DMS 273 treated with DMSO at 0.1 percent for 48 hours (cell line): ENCODE results near the gene FARS2.

ENCODE experiments used
- DNase-seq: peaks from one replicate; lab custom pipeline; 2025; lab: John Stamatoyannopoulos, UW

The FARS2 gene

DNA sequence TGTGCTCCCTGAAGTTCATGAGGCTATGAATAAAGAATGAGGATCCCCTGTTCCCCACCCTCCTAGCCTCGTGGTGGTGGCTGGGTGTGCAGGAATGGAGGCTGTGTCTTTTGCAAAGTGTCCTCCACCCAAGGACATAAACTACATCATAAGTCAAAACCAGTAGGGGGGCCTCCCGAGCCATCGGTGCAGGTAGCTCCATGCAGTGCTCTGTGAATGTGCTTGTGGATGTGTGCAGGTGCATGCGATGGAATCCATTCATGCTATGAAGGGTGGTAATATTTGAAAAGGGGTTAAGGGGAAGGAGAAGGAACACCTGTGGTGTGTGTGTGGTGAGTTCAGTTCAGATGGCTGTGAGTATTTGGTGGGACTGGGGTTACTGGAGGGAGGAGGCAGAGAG is 548.1 kb downstream of the FARS2 start:
- DNase-seq: no peak

DNA sequence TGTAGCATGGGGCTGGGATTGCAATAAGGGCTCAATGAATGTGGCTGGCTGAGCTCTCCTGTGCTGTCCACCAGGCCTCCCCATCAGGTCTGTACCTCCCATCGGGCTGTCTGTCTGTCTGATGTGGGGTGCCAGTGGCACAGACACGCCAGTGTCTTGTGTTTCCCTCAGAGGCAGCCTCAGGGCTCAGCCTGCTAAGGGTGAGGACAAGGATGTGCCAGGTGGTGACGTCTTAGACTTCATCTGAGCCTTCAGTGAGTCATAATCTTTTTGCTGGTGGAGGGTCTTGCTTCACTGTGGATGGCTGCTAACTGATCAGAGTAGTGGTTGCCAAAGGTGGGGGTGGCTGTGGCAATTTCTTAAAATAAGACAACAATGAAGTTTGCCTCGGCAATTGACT is 550.7 kb downstream of the FARS2 start:
- DNase-seq: no peak

DNA sequence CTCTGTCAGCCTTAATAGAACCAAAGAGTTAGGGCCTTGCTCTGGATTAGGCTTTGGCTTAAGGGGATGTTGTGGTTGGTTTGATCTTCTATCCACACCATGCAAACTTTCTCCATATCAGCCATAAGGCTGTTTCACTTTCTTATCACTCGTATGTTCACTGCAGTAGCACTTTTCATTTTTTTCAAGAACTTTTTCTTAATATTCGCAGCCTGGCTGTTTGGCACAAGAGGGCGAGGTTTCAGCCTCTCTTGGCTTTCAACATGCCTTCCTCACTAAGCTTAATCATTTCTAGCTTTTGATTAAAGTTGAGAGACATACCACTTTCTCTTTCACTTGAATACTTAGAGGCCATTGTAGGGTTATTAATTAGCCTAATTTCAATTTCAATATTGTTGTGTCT is 552.3 kb downstream of the FARS2 start:
- DNase-seq: no peak

DNA sequence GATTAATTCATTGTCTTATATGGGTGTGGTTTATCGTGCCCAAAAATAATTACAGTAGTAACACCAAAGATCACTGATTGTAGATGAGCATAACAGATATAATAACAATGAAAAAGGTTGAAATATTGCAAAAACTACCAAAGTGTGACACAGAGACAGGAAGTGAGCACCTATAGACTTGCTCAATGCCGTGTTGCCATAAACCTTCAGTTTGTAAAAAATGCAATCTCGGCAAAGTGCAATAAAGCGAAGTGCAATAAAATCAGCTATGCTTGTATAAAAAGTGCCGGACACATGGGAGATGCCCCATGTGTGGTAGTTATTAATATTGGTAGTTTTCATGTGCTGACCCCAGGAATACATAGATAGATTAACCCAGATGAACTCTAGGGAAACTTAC is 552.8 kb downstream of the FARS2 start:
- DNase-seq: no peak

DNA sequence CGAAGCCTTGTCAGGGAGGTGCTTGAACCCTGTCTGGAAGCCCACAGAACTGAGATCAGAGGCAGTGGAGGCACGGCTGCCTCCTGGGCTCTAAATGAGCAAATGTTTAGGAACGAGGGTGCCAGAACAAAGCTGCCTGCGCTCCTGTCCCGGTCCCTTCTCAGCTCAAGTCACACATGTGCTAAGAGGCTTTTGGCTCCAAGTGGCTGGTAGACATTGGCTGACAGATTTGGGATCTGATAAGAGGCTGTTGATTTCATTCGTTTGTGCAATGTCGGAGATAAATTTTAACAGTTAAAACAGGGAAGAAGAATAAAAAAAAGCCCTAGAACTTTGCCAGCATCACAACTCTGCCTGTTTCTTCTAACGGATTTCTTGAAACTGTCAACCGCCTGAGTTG is 553.6 kb downstream of the FARS2 start:
- DNase-seq: no peak

DNA sequence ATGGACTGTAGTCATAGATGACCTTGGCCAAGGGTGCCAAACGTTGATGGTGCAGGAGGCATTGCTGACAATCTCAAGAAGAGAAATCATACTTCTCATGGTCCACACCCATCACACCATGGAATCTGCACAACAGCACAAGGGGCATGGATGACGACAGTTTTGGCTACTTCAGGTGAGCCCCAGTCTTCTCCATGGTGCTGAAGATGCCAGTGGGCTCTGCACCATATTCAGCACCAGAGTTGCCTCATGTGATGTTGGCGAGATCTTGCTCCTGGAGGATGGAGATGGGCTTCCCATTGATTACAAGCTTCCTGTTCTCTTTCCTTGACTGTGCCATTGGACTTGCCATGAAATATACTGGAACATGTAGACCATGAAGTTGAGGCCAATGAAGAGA is 556.6 kb downstream of the FARS2 start:
- no peak for DNase-seq

DNA sequence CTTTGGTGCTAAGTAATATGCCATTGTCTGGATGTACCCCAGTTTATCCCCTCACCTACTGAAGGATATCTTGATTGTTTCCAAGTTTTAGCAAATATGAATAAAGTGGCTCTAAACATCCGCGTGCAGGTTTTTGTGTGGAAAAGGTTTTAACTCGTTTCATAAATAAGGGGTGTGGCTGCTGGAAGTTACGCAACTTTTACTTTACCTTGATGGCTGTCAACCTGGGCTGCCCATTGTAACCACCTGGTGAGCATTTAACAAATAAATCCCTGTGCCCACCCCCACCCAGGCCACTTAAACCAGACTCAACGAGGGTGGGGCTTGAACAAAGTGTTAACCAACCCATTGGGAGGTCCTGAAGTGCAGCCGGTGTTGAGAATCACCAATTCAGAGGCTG is 557.6 kb downstream of the FARS2 start:
- DNase-seq: no peak
